Activated T-cell treated with anti-CD3 and anti-CD28 coated beads, Interleukin-2, amount 50 U/mL, for 4 hours (primary cell): ENCODE data around the gene STX18. TPM values are rescaled to one million over a fixed set of nuclear protein-coding genes. Genes with fewer than 3 reads are reported as not detected.
A peak's percentile ranks its signal among the peaks of the same experiment; 100 is the strongest.

ENCODE experiments used
- ATAC-seq, 2 donors: fragments of 200-7000 bp; cut with Tn5 transposase; one replicate each; pipeline ENCODE4 v1.10.0; 2021
- DNase-seq: peaks from one replicate; pipeline ENCODE4 v3.0.0-alpha.2; 2020
- H3K27me3 Mint-ChIP-seq: one replicate; pipeline ENCODE4 v1.8.0; 2021; ENCODE audit warnings: low read depth, mixed read lengths
- H3K36me3 Mint-ChIP-seq: one replicate; pipeline ENCODE4 v1.8.0; 2022; ENCODE audit warnings: mixed read lengths; ENCODE audit not compliant: insufficient read depth
- H3K4me1 Mint-ChIP-seq: one replicate; pipeline ENCODE4 v1.8.0; 2021; ENCODE audit warnings: low read depth, mixed read lengths
- H3K4me3 Mint-ChIP-seq: one replicate; pipeline ENCODE4 v1.8.0; 2021; ENCODE audit warnings: mild to moderate bottlenecking, moderate library complexity, mixed read lengths
- H3K9me3 Mint-ChIP-seq: one replicate; pipeline ENCODE4 v1.8.0; 2021; ENCODE audit warnings: mixed read lengths
- total RNA-seq, 3 donors: library from RNA; stranded (reverse); gene quantifications; one replicate each; pipeline ENCODE4 v1.2.1, GENCODE V29; 2021

Gene STX18
- total RNA-seq, 3 donors from 2014 or later = 27.6 to 30.1 (median 29.7) TPM

GRCh38 chr4:4490041-4490440 lies 51.8 kb downstream of the STX18 start:
- no peaks in the 10 kb centered on the region for H3K9me3 Mint-ChIP-seq
- H3K27me3 Mint-ChIP-seq = no peaks in the 10 kb centered on the region
- DNase-seq (no peak), ATAC-seq (no peak)
- no peak overlapping the region for H3K4me3 Mint-ChIP-seq
- no peaks in the 10 kb centered on the region for H3K36me3 Mint-ChIP-seq
- H3K4me1 Mint-ChIP-seq = peaks cover 18% of the 10 kb centered on the region

- peak; percentile 89 to 90 for ATAC-seq
- Mint-ChIP-seq H3K4me1 (peaks cover 13% of the 10 kb centered on the region), H3K36me3 (peaks cover 1% of the 10 kb centered on the region), H3K4me3 (no peak overlapping the region), H3K27me3 (no peaks in the 10 kb centered on the region), H3K9me3 (no peaks in the 10 kb centered on the region)
- DNase-seq = peak; percentile 63
Measured at GRCh38 chr4:4488405-4489404, 53.1 kb downstream of the STX18 start.

GRCh38 chr4:4486969-4487368 lies 54.9 kb downstream of the STX18 start:
- Mint-ChIP-seq H3K36me3 (peaks cover 4% of the 10 kb centered on the region), H3K27me3 (no peaks in the 10 kb centered on the region), H3K4me1 (peaks cover 12% of the 10 kb centered on the region), H3K9me3 (no peaks in the 10 kb centered on the region), H3K4me3 (no peak overlapping the region)
- DNase-seq = no peak
- ATAC-seq = no peak

- peaks cover 7% of the 10 kb centered on the region for H3K36me3 Mint-ChIP-seq
- H3K4me1 Mint-ChIP-seq = peaks cover 14% of the 10 kb centered on the region
- no peak overlapping the region for H3K4me3 Mint-ChIP-seq
- no peak for ATAC-seq
- H3K27me3 Mint-ChIP-seq = no peaks in the 10 kb centered on the region
- DNase-seq = no peak
- H3K9me3 Mint-ChIP-seq = no peaks in the 10 kb centered on the region
Measured at GRCh38 chr4:4485806-4486205, 56.0 kb downstream of the STX18 start.

GRCh38 chr4:4481399-4481994 lies 60.4 kb downstream of the STX18 start:
- Mint-ChIP-seq H3K9me3 (no peaks in the 10 kb centered on the region), H3K36me3 (peaks cover 18% of the 10 kb centered on the region), H3K4me3 (no peak overlapping the region), H3K27me3 (no peaks in the 10 kb centered on the region), H3K4me1 (peaks cover 16% of the 10 kb centered on the region)
- DNase-seq = no peak
- ATAC-seq = no peak

GRCh38 chr4:4480685-4481398 lies 61.0 kb downstream of the STX18 start:
- no peak for ATAC-seq
- no peaks in the 10 kb centered on the region for H3K27me3 Mint-ChIP-seq
- H3K4me1 Mint-ChIP-seq = peaks cover 16% of the 10 kb centered on the region
- DNase-seq = no peak
- no peaks in the 10 kb centered on the region for H3K9me3 Mint-ChIP-seq
- H3K4me3 Mint-ChIP-seq = no peak overlapping the region
- H3K36me3 Mint-ChIP-seq = peaks cover 18% of the 10 kb centered on the region

- no peaks in the 10 kb centered on the region for H3K9me3 Mint-ChIP-seq
- no peak for DNase-seq
- no peak overlapping the region for H3K4me3 Mint-ChIP-seq
- H3K4me1 Mint-ChIP-seq = peaks cover 16% of the 10 kb centered on the region
- peaks cover 18% of the 10 kb centered on the region for H3K36me3 Mint-ChIP-seq
- no peaks in the 10 kb centered on the region for H3K27me3 Mint-ChIP-seq
- ATAC-seq = no peak
Measured at GRCh38 chr4:4480205-4480604, 61.6 kb downstream of the STX18 start.

GRCh38 chr4:4479366-4479765 lies 62.5 kb downstream of the STX18 start:
- H3K4me3 Mint-ChIP-seq = no peak overlapping the region
- peaks cover 18% of the 10 kb centered on the region for H3K36me3 Mint-ChIP-seq
- ATAC-seq (no peak), DNase-seq (no peak)
- H3K9me3 Mint-ChIP-seq = no peaks in the 10 kb centered on the region
- H3K4me1 Mint-ChIP-seq = peaks cover 18% of the 10 kb centered on the region
- no peaks in the 10 kb centered on the region for H3K27me3 Mint-ChIP-seq

GRCh38 chr4:4477796-4478195 lies 64.1 kb downstream of the STX18 start:
- no peaks in the 10 kb centered on the region for H3K27me3 Mint-ChIP-seq
- H3K9me3 Mint-ChIP-seq = no peaks in the 10 kb centered on the region
- peaks cover 22% of the 10 kb centered on the region for H3K36me3 Mint-ChIP-seq
- peaks cover 23% of the 10 kb centered on the region for H3K4me1 Mint-ChIP-seq
- no peak overlapping the region for H3K4me3 Mint-ChIP-seq
- DNase-seq = no peak
- ATAC-seq = no peak

- DNase-seq (no peak), ATAC-seq (no peak)
- Mint-ChIP-seq H3K9me3 (no peaks in the 10 kb centered on the region), H3K36me3 (peaks cover 21% of the 10 kb centered on the region), H3K4me1 (peaks cover 20% of the 10 kb centered on the region), H3K4me3 (no peak overlapping the region), H3K27me3 (no peaks in the 10 kb centered on the region)
Measured at GRCh38 chr4:4477391-4477790, 64.5 kb downstream of the STX18 start.

GRCh38 chr4:4474476-4474875 lies 67.4 kb downstream of the STX18 start:
- DNase-seq (no peak), ATAC-seq (no peak)
- Mint-ChIP-seq H3K9me3 (no peaks in the 10 kb centered on the region), H3K4me3 (no peak overlapping the region), H3K36me3 (peaks cover 25% of the 10 kb centered on the region), H3K4me1 (peaks cover 14% of the 10 kb centered on the region), H3K27me3 (no peaks in the 10 kb centered on the region)

- H3K27me3 Mint-ChIP-seq = no peaks in the 10 kb centered on the region
- no peaks in the 10 kb centered on the region for H3K9me3 Mint-ChIP-seq
- no peak for DNase-seq
- peaks cover 32% of the 10 kb centered on the region for H3K36me3 Mint-ChIP-seq
- H3K4me1 Mint-ChIP-seq = peaks cover 9% of the 10 kb centered on the region
- ATAC-seq = no peak
- H3K4me3 Mint-ChIP-seq = no peak overlapping the region
Measured at GRCh38 chr4:4472344-4472958, 69.4 kb downstream of the STX18 start.

GRCh38 chr4:4471195-4471594 lies 70.7 kb downstream of the STX18 start:
- no peaks in the 10 kb centered on the region for H3K27me3 Mint-ChIP-seq
- H3K36me3 Mint-ChIP-seq = peaks cover 43% of the 10 kb centered on the region
- H3K9me3 Mint-ChIP-seq = no peaks in the 10 kb centered on the region
- no peak overlapping the region for H3K4me3 Mint-ChIP-seq
- ATAC-seq = no peak
- H3K4me1 Mint-ChIP-seq = peaks cover 9% of the 10 kb centered on the region
- DNase-seq = no peak

- peaks cover 53% of the 10 kb centered on the region for H3K36me3 Mint-ChIP-seq
- peaks cover 5% of the 10 kb centered on the region for H3K9me3 Mint-ChIP-seq
- DNase-seq = no peak
- H3K4me3 Mint-ChIP-seq = no peak overlapping the region
- H3K27me3 Mint-ChIP-seq = no peaks in the 10 kb centered on the region
- peaks cover 11% of the 10 kb centered on the region for H3K4me1 Mint-ChIP-seq
- ATAC-seq = no peak
Measured at GRCh38 chr4:4470208-4470607, 71.6 kb downstream of the STX18 start.
